HG02973 (cell line): ENCODE results near the gene CD7.

Experiments used
- ATAC-seq: cut with Tn5 transposase; IDR thresholded peaks from one replicate; pipeline ENCODE4 v1.9.1; 2021; ENCODE audit warnings: moderate library complexity; ENCODE audit not compliant: unreplicated experiment

Gene CD7

GRCh38 chr17:82329683-82330321, 12.4 kb upstream of the CD7 start:
- no peak for ATAC-seq

DNA sequence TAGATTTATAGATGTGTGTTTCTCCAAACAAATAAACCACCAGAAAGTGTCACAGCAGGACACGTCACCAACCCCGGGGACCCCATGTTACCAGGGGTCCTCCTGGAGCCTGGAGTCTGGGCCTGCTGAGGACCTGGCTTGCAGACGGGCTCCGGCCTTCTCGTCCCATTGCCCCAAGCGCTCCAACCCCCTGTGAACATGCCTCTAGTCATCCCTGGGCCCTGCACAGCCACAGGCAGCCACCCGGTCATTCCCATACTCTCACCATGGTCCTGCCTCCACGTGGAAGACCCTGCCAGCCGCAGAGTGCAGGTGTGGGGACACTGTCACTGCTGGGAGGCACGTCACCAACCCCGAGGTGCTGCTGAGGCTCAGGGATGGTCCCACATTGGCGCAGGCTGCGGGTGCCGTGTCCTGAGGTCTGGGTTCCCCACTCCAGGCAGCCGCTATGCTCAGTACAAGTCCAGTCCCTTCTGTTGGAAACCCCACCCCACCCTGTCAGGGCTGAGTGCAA, 11.6 kb upstream of the CD7 start:
- ATAC-seq: no peak

DNA sequence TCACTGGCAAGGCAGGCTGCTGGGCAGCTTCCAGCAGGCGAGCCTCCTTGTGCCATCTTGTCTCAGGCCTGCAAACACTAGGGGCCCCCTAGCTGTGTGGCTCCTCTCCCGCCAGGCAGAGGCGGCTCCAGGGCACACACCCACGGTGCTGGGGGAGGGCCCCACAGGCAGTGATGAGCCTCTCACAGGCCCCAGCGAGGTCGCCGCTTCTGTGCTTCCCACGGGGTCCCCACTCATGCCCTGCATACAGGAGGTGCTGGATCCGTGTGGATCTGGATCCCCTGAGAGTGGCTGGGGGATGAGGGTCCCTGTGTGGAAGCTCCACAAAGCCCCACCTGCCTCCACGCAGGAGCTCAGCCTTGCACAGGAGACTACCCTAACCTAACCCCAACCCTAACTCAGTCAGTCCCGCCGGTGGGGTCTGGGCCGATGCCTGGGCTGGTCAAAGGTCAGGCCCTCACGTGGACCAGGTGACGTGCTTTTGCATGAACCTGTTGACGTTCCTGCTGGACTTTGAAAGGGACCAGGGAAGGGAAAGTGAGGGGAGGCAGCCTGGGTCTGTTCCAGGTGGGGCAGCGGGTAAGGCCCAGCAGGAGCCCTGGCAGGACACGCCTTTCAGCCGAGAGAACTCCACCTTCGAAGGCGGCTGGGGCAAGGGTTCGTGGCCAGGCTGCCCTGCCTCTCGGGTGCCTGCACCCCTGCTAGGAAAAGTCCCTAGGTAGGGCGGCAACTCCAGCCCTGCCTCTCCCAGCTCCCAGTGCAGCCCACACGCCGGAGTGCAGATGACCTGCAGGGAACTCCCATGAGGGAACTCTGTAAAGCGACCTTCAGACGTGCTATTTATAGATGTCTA, 11.0 kb upstream of the CD7 start:
- ATAC-seq: no peak

- no peak for ATAC-seq
Measured at GRCh38 chr17:82327757-82328140, 10.3 kb upstream of the CD7 start.

DNA sequence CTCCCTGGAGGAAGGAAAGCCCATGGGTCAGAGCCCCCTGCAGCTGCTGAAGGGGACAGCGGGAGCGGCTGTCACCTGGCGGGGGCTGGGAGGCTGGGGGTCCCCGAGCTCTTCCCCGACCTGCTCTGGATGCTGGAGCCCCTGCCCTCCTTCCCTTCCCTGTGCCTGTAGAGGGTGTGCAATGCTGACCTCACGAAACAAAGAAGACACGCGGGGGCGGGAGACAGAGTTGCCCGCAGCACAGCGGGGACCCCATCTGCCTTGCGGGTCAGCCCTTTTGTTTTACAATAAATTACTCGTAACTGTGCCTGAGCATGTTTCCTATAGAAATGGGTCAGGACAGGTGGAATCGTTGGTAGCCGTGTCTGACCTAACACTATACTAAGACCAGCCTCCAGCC, 9.9 kb upstream of the CD7 start:
- ATAC-seq: no peak

- ATAC-seq: no peak
Measured at GRCh38 chr17:82325286-82326180, 8.1 kb upstream of the CD7 start.

- no peak for ATAC-seq
Measured at GRCh38 chr17:82324566-82325285, 7.3 kb upstream of the CD7 start.

- no peak for ATAC-seq
Measured at GRCh38 chr17:82323514-82324234, 6.3 kb upstream of the CD7 start.

DNA sequence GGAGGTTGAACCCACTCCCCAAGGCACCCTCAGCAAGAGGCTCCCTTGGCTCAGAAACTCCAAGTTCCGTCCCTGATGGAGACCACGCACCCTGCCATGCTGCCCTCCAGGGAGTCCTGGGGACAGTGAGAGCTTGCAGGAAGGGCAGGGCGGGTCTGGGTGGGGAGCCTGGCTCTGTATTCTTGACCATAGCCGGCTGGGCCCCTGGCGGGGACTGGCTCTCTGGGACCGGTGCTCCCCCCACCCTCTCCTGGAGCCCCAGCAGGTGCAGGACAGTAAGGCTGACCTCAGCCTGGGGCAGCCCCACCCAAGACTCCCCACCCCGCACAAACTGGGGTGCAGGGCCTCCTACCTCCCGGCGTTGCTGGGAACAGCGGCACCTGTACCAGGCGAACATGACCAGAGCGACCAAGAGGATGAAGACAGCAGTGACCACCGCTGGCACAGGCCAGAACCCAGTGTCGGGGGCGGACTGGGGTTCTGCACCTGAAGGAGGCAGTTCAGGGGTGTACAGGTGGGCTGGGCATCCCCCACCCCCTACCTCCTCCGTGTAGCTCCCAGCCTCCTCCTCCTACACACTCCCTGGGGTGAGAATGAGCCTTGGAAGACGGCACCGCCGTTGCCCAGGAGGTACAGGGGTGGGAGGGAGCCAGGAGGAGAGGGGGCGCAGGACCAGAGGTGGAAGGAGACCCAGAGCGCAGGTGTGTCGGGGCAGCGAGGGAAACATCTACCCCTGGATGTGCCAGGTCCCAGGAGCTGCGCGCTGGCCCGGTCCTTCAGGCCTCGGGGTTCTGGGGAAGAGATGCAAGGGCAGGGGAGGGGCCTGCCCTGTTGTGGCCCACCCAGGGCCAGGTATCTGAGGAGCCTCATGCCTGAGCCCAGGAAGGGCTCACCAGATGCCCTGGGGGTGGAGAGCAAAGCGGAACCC, 5.4 kb upstream of the CD7 start:
- no peak for ATAC-seq

- ATAC-seq: no peak
Measured at GRCh38 chr17:82321947-82322466, 4.6 kb upstream of the CD7 start.

DNA sequence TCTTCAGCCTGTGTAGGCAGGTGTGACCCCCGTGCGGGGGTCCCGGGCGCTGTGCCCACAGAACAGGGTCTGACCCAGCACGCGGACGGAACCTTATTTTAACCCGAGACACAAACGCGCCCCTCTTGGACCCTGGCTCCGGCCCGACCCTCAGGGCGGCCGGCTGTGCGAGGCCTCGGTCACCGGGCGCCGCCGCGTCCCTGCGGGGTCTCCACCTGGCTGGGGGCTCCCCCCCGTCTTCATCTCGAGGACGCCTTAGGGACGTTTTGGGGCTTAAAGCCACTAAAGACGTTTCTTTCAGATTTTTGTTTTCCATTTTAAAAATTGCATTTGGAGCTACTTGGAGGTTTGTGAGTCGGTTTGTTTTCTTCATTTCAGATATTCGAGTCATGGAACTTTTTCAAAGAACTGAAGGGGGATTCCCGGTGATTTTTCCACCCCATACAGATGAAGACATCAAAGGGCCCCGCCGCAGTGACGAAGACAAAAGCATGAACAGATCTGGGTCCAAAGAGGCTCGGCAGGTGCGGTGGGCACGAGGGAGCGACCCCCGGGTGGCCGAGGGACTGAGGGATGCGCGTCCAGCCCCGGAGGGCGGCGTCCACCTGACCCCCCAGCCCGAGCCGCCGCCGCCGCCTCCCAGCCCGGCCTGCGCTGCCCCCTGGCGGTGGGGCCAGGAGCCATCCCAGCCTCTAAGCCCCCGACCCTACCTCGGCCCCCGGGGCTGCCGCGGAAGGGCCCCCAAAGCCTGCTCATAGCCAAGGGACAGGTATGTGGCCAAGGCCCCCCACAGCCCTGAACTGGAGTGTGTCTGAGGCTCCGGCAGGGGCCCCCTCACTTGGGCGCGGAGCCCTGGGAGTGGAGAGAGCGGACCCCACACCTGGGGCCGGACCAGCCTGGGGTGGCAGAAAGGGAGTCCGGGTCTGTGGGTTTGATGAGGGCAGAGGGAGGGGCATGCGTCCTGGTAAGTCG, 3.8 kb upstream of the CD7 start:
- no peak for ATAC-seq

- ATAC-seq: no peak
Measured at GRCh38 chr17:82320140-82320840, 2.9 kb upstream of the CD7 start.

DNA sequence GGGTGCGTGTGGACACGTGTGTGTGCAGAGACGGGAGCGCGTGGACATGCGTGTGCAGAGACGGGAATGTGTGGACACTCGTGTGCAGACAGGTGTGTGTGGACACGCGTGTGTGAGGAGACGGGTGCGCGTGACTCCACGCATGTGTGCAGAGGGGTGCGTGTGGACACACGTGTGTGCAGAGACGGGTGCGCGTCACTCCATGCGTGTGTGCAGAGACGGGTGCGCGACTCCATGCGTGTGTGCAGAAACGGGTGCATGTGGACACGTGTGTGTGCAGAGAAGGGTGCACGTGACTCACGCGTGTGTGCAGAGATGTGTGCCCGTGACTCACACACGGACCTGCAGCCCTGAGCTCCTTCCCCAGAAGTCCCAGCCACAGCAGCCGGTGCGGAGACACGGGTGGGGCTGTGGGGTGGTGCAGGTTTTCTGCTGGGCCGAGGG, 2.2 kb upstream of the CD7 start:
- no peak for ATAC-seq

- no peak for ATAC-seq
Measured at GRCh38 chr17:82318772-82319606, 1.6 kb upstream of the CD7 start.

DNA sequence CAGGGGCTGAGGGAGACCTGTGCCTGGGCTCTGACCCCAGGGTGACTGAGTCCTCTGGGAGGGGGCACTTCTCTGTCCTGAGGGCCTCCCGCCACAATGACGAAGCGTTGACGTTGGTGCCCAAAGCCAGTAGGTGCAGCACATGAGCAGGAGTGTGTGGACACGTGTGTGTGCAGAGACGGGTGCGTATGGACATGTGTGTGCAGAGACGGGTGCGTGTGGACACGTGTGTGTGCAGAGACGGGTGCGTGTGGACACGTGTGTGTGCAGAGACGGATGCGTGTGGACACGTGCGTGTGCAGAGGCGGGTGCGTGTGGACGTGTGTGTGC, 726 bp upstream of the CD7 start:
- no peak for ATAC-seq
